Nephron (organoid): Measurements from ENCODE around the gene ZDHHC21.
"Not testable (repeated sequence)": the region's sequence is repeated elsewhere in the genome, so short reads cannot be mapped to it uniquely, and the experiment has no call there.

Experiments
- H3K27ac Mint-ChIP-seq, 3 experiments: 2 replicates each; pipeline ENCODE4 v1.8.0; 2020; ENCODE audit warnings: mixed read lengths in 3 of 3, mild to moderate bottlenecking in 2 of 3, moderate library complexity in 1 of 3
- H3K27me3 Mint-ChIP-seq: 2 replicates; pipeline ENCODE4 v1.8.0; 2021; ENCODE audit warnings: low read depth, mild to moderate bottlenecking, moderate library complexity, mixed read lengths
- H3K36me3 Mint-ChIP-seq: 2 replicates; pipeline ENCODE4 v1.8.0; 2020; ENCODE audit warnings: low read depth, mixed read lengths
- H3K4me1 Mint-ChIP-seq: 2 replicates; pipeline ENCODE4 v1.8.0; 2020; ENCODE audit warnings: mixed read lengths
- H3K4me3 Mint-ChIP-seq, 3 experiments: 2 replicates each; pipeline ENCODE4 v1.8.0; 2020; ENCODE audit warnings: mild to moderate bottlenecking in 3 of 3, mixed read lengths in 3 of 3, moderate library complexity in 2 of 3
- H3K9me3 Mint-ChIP-seq: 2 replicates; pipeline ENCODE4 v1.8.0; 2020; ENCODE audit warnings: mixed read lengths
- TF ChIP-seq, protein P1 (sequence below), 3 experiments: fragments of 200-600 bp; sonication (generic); IDR thresholded peaks; one replicate each; pipeline ENCODE4 v1.5.0; 2021; ENCODE audit warnings: antibody characterized with exemption in 3 of 3; ENCODE audit not compliant: unreplicated experiment in 3 of 3

The ZDHHC21 gene

GRCh38 chr9:14677872-14678271 lies 15.4 kb downstream of the ZDHHC21 start:
- Mint-ChIP-seq H3K36me3 (peaks cover 43% of the 10 kb centered on the region), H3K4me3 (no peak overlapping the region), H3K27me3 (no peaks in the 10 kb centered on the region), H3K4me1 (no peaks in the 10 kb centered on the region), H3K27ac (peak overlapping the region in 1 of 3 experiments; percentile 9), H3K9me3 (peaks cover 4% of the 10 kb centered on the region)
- TF ChIP-seq, protein P1, sequence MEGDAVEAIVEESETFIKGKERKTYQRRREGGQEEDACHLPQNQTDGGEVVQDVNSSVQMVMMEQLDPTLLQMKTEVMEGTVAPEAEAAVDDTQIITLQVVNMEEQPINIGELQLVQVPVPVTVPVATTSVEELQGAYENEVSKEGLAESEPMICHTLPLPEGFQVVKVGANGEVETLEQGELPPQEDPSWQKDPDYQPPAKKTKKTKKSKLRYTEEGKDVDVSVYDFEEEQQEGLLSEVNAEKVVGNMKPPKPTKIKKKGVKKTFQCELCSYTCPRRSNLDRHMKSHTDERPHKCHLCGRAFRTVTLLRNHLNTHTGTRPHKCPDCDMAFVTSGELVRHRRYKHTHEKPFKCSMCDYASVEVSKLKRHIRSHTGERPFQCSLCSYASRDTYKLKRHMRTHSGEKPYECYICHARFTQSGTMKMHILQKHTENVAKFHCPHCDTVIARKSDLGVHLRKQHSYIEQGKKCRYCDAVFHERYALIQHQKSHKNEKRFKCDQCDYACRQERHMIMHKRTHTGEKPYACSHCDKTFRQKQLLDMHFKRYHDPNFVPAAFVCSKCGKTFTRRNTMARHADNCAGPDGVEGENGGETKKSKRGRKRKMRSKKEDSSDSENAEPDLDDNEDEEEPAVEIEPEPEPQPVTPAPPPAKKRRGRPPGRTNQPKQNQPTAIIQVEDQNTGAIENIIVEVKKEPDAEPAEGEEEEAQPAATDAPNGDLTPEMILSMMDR (IDR thresholded peaks at IDR 0.05; ENCODE audit: unreplicated experiment in 3 of 3), result no peak

DNA sequence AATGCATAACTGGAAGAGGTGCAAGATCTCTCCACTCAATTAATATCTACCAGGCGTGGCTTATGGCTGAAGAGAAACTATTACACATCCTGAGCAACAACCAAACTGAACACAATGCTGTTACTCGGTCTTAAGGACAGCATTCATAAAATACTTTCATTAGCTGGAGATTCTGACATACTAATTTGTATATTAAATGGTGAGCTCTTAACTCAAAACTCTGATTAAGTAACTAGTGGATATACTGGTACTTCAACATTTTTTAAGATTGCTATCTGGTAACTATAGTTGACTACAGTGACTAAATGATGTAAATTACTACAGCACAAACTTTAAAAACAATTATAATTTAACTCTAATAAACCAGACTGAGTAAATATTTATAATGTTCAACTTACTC lies 15.8 kb downstream of the ZDHHC21 start:
- no peaks in the 10 kb centered on the region for H3K4me1 Mint-ChIP-seq
- peaks cover 41% of the 10 kb centered on the region for H3K36me3 Mint-ChIP-seq
- no peak overlapping the region for H3K4me3 Mint-ChIP-seq
- H3K9me3 Mint-ChIP-seq, result no peaks in the 10 kb centered on the region
- H3K27me3 Mint-ChIP-seq, result no peaks in the 10 kb centered on the region
- no peak overlapping the region for H3K27ac Mint-ChIP-seq
- TF ChIP-seq, protein P1 (IDR thresholded peaks at IDR 0.05; ENCODE audit: unreplicated experiment in 3 of 3), result no peak

GRCh38 chr9:14674630-14675029 lies 18.6 kb downstream of the ZDHHC21 start:
- Mint-ChIP-seq H3K9me3 (no peaks in the 10 kb centered on the region), H3K27ac (no peak overlapping the region), H3K36me3 (peaks cover 37% of the 10 kb centered on the region), H3K4me3 (no peak overlapping the region), H3K4me1 (no peaks in the 10 kb centered on the region), H3K27me3 (no peaks in the 10 kb centered on the region)
- TF ChIP-seq, protein P1 (IDR thresholded peaks at IDR 0.05; ENCODE audit: unreplicated experiment in 3 of 3), result no peak

GRCh38 chr9:14671377-14671776 lies 21.9 kb downstream of the ZDHHC21 start:
- Mint-ChIP-seq H3K27me3 (no peaks in the 10 kb centered on the region), H3K4me3 (no peak overlapping the region), H3K4me1 (no peaks in the 10 kb centered on the region), H3K36me3 (peaks cover 22% of the 10 kb centered on the region), H3K9me3 (no peaks in the 10 kb centered on the region), H3K27ac (no peak overlapping the region)
- TF ChIP-seq, protein P1 (IDR thresholded peaks at IDR 0.05; ENCODE audit: unreplicated experiment in 3 of 3), result no peak

- TF ChIP-seq, protein P1 (IDR thresholded peaks at IDR 0.05; ENCODE audit: unreplicated experiment in 3 of 3), result no peak
- peaks cover 19% of the 10 kb centered on the region for H3K36me3 Mint-ChIP-seq
- no peak overlapping the region for H3K4me3 Mint-ChIP-seq
- H3K27me3 Mint-ChIP-seq, result no peaks in the 10 kb centered on the region
- no peaks in the 10 kb centered on the region for H3K4me1 Mint-ChIP-seq
- H3K27ac Mint-ChIP-seq, result no peak overlapping the region
- H3K9me3 Mint-ChIP-seq, result no peaks in the 10 kb centered on the region
These were observed 22.5 kb downstream of the ZDHHC21 start for GRCh38 chr9:14670718-14671117.

DNA sequence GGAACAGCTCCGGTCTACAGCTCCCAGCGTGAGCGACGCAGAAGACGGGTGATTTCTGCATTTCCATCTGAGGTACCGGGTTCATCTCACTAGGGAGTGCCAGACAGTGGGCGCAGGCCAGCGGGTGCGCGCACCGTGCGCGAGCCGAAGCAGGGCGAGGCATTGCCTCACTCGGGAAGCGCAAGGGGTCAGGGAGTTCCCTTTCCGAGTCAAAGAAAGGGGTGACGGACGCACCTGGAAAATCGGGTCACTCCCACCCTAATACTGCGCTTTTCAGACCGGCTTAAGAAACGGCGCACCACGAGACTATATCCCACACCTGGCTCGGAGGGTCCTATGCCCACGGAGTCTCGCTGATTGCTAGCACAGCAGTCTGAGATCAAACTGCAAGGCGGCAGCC lies 29.2 kb downstream of the ZDHHC21 start:
- H3K27me3 Mint-ChIP-seq, H3K9me3 Mint-ChIP-seq, H3K27ac Mint-ChIP-seq, H3K4me1 Mint-ChIP-seq, H3K4me3 Mint-ChIP-seq: not testable (repeated sequence)
- H3K36me3 Mint-ChIP-seq, result peaks cover 15% of the 10 kb centered on the region
